Panc1 (cell line): Measurements from ENCODE around the gene GRM4. TPM values are rescaled to one million over a fixed set of nuclear protein-coding genes. Genes with fewer than 3 reads are reported as not detected.

ENCODE experiments used
- ATAC-seq: fragments of 200-7000 bp; cut with Tn5 transposase; 2 replicates; pipeline ENCODE4 v1.9.1; 2020; ENCODE audit warnings: mild to moderate bottlenecking, moderate library complexity
- BruUV-seq: library from RNA; stranded (reverse); fragments of 400-500 nt; replicated peaks from 2 replicates; lab custom pipeline; 2021; lab: Mats Ljungman, UMichigan
- CTCF ChIA-PET: fragments of 300-600 bp; sonication (Branson Sonifier 250); formaldehyde crosslinking; loops from one replicate; lab custom pipeline; 2022; ENCODE audit warnings: antibody characterized with exemption; lab: Charles Lee
- POLR2A ChIA-PET: fragments of 300-600 bp; sonication (Branson Sonifier 250); formaldehyde crosslinking; loops from one replicate; lab custom pipeline; 2022; ENCODE audit warnings: antibody characterized with exemption; lab: Charles Lee
- DNase-seq: peaks from one replicate; pipeline ENCODE4 v3.0.0-alpha.2; 2010; ENCODE audit warnings: low read depth, low spot score
- H3K27ac ChIP-seq: 2 replicates; pipeline ENCODE4 v1.5.1; 2011; ENCODE audit warnings: mild to moderate bottlenecking, low read length, inconsistent platforms
- H3K27me3 ChIP-seq: fragments of 200-500 bp; sonication (Bioruptor generic); 2 replicates; pipeline ENCODE4 v1.6.0; 2014; ENCODE audit warnings: low read length, inconsistent platforms; ENCODE audit not compliant: control insufficient read depth, insufficient read depth
- H3K36me3 ChIP-seq: fragments of 200-500 bp; sonication (Bioruptor generic); 2 replicates; pipeline ENCODE4 v1.5.1; 2014; ENCODE audit warnings: inconsistent platforms, mild to moderate bottlenecking, low read length, moderate library complexity; ENCODE audit not compliant: control insufficient read depth, insufficient read depth
- H3K4me1 ChIP-seq: 2 replicates; pipeline ENCODE4 v1.5.1; 2011; ENCODE audit warnings: inconsistent platforms, mild to moderate bottlenecking, low read length, moderate library complexity; ENCODE audit not compliant: control insufficient read depth, insufficient read depth
- H3K4me3 ChIP-seq, 2 experiments: 2 replicates each; pipeline ENCODE4 v1.5.1; 2011 to 2012; ENCODE audit warnings: low read depth in 2 of 2, low read length in 2 of 2, mild to moderate bottlenecking in 2 of 2, inconsistent platforms in 1 of 2, moderate library complexity in 1 of 2
- H3K9me3 ChIP-seq: fragments of 200-500 bp; sonication (Bioruptor generic); 2 replicates; pipeline ENCODE4 v1.5.1; 2014; ENCODE audit warnings: low read depth, mild to moderate bottlenecking, inconsistent platforms, low read length, moderate library complexity; ENCODE audit not compliant: control insufficient read depth, insufficient read depth
- POLR2AphosphoS5 ChIP-seq: IDR thresholded peaks from 2 replicates; pipeline ENCODE4 v1.6.1; 2012; ENCODE audit warnings: mild to moderate bottlenecking, low read depth, low read length, moderate library complexity
- REST ChIP-seq, 2 experiments: IDR thresholded peaks; 2 replicates each; pipeline ENCODE4 v1.6.1; 2011 to 2012; ENCODE audit warnings: low read depth in 2 of 2, control low read depth in 1 of 2, low read length in 1 of 2, mild to moderate bottlenecking in 1 of 2, moderate library complexity in 1 of 2; ENCODE audit not compliant: insufficient read depth in 1 of 2
- SIN3A ChIP-seq: IDR thresholded peaks from 2 replicates; pipeline ENCODE4 v1.6.1; 2012; ENCODE audit warnings: low read depth, mild to moderate bottlenecking, low read length, moderate library complexity, borderline replicate concordance; ENCODE audit not compliant: insufficient read depth
- TCF7L2 ChIP-seq: IDR thresholded peaks from 2 replicates; pipeline ENCODE4 v1.6.1; 2011; ENCODE audit warnings: mild to moderate bottlenecking, low read depth, low read length, inconsistent platforms
- in situ Hi-C: cut with HindIII; loops from 2 replicates; pipeline ENCODE4 v1.10.0; 2016; ENCODE audit warnings: low sequenced_read_pairs, low pct_unique_long_range_greater_than_20kb
- intact Hi-C: fragments of 100-400 bp; cut with micrococcal nuclease; formaldehyde crosslinking; loops from one replicate; pipeline ENCODE4 v1.10.0; 2022; ENCODE audit not compliant: unreplicated experiment
- total RNA-seq: library from RNA; stranded (reverse); gene quantifications from one replicate; pipeline ENCODE4 v1.2.1, GENCODE V29; 2021; ENCODE audit not compliant: unreplicated experiment
- TF ChIP-seq, protein P1 (sequence below): fragments of 450-650 bp; IDR thresholded peaks from 2 replicates; pipeline ENCODE4 v1.5.1; 2017; ENCODE audit warnings: mild to moderate bottlenecking

Gene GRM4
- total RNA-seq, 1 experiment from 2014 or later = 1.3 TPM

DNA sequence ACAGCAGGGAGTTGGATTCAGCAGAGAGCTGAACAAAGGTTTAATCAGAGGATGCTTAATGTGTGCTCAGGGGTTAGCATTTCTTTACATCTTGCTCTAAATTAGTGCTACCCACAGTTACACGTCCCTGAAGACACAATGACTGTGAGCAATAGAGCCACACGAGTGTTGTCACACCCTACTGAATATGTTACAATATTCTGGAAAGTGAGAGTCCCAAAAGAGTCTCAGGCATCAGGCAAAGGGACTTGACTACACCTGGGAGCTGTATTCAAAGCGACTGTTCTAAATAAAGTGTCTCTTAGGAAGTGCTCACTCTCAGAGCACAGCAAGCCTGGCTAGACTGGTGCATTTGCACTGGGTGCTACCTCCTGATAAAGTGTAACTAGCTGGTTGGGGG, 108.7 kb downstream of the GRM4 start:
- in situ Hi-C loops = no loop called here

GRCh38 chr6:34036357-34037069, 109.4 kb downstream of the GRM4 start:
- H3K27me3 ChIP-seq = no peaks in the 10 kb centered on the region
- H3K4me1 ChIP-seq = no peaks in the 10 kb centered on the region
- POLR2A ChIA-PET = interaction anchor here (0.6 kb wide), 1 partner anchor 75 kb away, joined by 5 read pairs; no protein-coding TSS in a partner anchor
- no peak overlapping the region for H3K4me3 ChIP-seq
- H3K9me3 ChIP-seq = no peaks in the 10 kb centered on the region
- intact Hi-C loops (no loop called here), in situ Hi-C loops (no loop called here)
- no peak overlapping the region for H3K27ac ChIP-seq
- TF ChIP-seq POLR2AphosphoS5 = no peak
- no peak for TF ChIP-seq REST (IDR thresholded peaks at IDR 0.05; ENCODE audit: insufficient read depth in 1 of 2, low read depth in 2 of 2, low read length in 1 of 2)
- no peak for TF ChIP-seq TCF7L2
- TF ChIP-seq, protein P1, sequence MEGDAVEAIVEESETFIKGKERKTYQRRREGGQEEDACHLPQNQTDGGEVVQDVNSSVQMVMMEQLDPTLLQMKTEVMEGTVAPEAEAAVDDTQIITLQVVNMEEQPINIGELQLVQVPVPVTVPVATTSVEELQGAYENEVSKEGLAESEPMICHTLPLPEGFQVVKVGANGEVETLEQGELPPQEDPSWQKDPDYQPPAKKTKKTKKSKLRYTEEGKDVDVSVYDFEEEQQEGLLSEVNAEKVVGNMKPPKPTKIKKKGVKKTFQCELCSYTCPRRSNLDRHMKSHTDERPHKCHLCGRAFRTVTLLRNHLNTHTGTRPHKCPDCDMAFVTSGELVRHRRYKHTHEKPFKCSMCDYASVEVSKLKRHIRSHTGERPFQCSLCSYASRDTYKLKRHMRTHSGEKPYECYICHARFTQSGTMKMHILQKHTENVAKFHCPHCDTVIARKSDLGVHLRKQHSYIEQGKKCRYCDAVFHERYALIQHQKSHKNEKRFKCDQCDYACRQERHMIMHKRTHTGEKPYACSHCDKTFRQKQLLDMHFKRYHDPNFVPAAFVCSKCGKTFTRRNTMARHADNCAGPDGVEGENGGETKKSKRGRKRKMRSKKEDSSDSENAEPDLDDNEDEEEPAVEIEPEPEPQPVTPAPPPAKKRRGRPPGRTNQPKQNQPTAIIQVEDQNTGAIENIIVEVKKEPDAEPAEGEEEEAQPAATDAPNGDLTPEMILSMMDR = no peak
- TF ChIP-seq SIN3A = no peak
- ATAC-seq (no peak), DNase-seq (no peak)
- BruUV-seq = no TSS peak
- CTCF ChIA-PET = no interaction called here
- no peaks in the 10 kb centered on the region for H3K36me3 ChIP-seq

More for the DNA sequence above, 108.7 kb downstream of the GRM4 start:
- ChIA-PET POLR2A (interaction anchor here (0.6 kb wide), 1 partner anchor 74 kb away, joined by 5 read pairs; no protein-coding TSS in a partner anchor), CTCF (no interaction called here)
- no peak for ATAC-seq
- Histone ChIP-seq H3K27me3 (no peaks in the 10 kb centered on the region), H3K36me3 (no peaks in the 10 kb centered on the region), H3K27ac (no peak overlapping the region), H3K4me1 (no peaks in the 10 kb centered on the region), H3K4me3 (no peak overlapping the region), H3K9me3 (no peaks in the 10 kb centered on the region)
- TF ChIP-seq SIN3A (no peak), TCF7L2 (no peak), REST (IDR thresholded peaks at IDR 0.05; ENCODE audit: insufficient read depth in 1 of 2, low read depth in 2 of 2, low read length in 1 of 2) (no peak), POLR2AphosphoS5 (no peak)
- TF ChIP-seq, protein P1 = no peak
- no TSS peak for BruUV-seq
- intact Hi-C loops = no loop called here
- no peak for DNase-seq
